ENCODE measurements around the gene PPARA.

GRCh38 chr22:46273432-46274148 lies 123.3 kb downstream of the PPARA start:
- TF ChIP-seq CTCF (IDR thresholded peaks at IDR 0.05; ENCODE audit: low read length), result no peak
- no peak for TF ChIP-seq EZH2 (optimal IDR thresholded peaks at IDR 0.05; ENCODE audit: low read depth, low read length)
- TF ChIP-seq EZH2phosphoT487 (IDR thresholded peaks at IDR 0.05; ENCODE audit: low read length), result no peak

Data from MM.1S (cell line).